ENCODE data around the gene EXOSC7. TPM values are rescaled to one million over a fixed set of nuclear protein-coding genes. Genes with fewer than 3 reads are reported as not detected.

The EXOSC7 gene
- total and polyA plus RNA-seq, 10 of the 15 experiments (the other 5 are each of a cell fraction or from before 2014, with no cell fraction given): 58.0 to 193 (median 82.9) TPM

- no TSS peak for BruUV-seq (replicated peaks)
- no peaks in the 10 kb centered on the region for H3K9me3 ChIP-seq (replicated peaks; ENCODE audit: control insufficient read depth, insufficient read depth, low read length)
- peaks cover 25% of the 10 kb centered on the region for H3K4me1 ChIP-seq (ENCODE audit: control insufficient read depth, insufficient read depth, low read length)
- ATAC-seq (peak; percentile 21), DNase-seq (ENCODE audit: low read depth, low spot score) (no peak), FAIRE-seq (no peak)
- no peak overlapping the region for H2AFZ ChIP-seq (ENCODE audit: control insufficient read depth, low read depth, low read length)
- H3K79me2 ChIP-seq (ENCODE audit: control insufficient read depth, insufficient read depth, low read length): peaks cover 73% of the 10 kb centered on the region
- intact Hi-C loops (cut with micrococcal nuclease; ENCODE audit: unreplicated experiment) (no loop called here), in situ Hi-C loops (cut with MboI) (no loop called here)
- POLR2A ChIA-PET: interaction anchor here (1.2 to 5.5 kb wide), 4 partner anchors 12 to 221 kb away, joined by 3 to 62 read pairs (median 6); partner anchors contain the start of genes KIAA1143 and KIF15
- H3K4me3 ChIP-seq: no peak overlapping the region
- peak overlapping the region; percentile 63 for H3K27ac ChIP-seq (ENCODE audit: control insufficient read depth, insufficient read depth)
- H4K20me1 ChIP-seq (ENCODE audit: control insufficient read depth, insufficient read depth): no peaks in the 10 kb centered on the region
- 71% methylated on average over 3 of the region's 3 CpGs for WGBS (ENCODE audit: insufficient coverage, insufficient replicate concordance, low lambda C conversion rate, missing lambda C conversion rate)
- RAD21 ChIA-PET (ENCODE audit: unreplicated experiment): interaction anchor here (1.1 to 4.0 kb wide), 7 partner anchors 9 to 140 kb away, joined by 3 to 39 read pairs (median 5); no protein-coding TSS in a partner anchor
- H3K27me3 ChIP-seq (replicated peaks in 1 of 2; ENCODE audit: control insufficient read depth in 2 of 2, insufficient read depth in 2 of 2, low read length in 1 of 2): no peaks in the 10 kb centered on the region
- no peak overlapping the region for H3K9ac ChIP-seq (ENCODE audit: control insufficient read depth, insufficient read depth, low read length)
- SMC1A ChIA-PET (ENCODE audit: uncharacterized antibody, unreplicated experiment): interaction anchor here (1.4 to 8.7 kb wide), 5 partner anchors 8 to 21 kb away, joined by 3 to 97 read pairs (median 5); partner anchors contain the start of genes EXOSC7 and ZDHHC3
- CTCF ChIA-PET: interaction anchor here (0.8 to 3.7 kb wide), 4 partner anchors 12 to 674 kb away, joined by 3 to 53 read pairs (median 4); no protein-coding TSS in a partner anchor
- H3K4me2 ChIP-seq (ENCODE audit: control insufficient read depth, insufficient read depth): peak overlapping the region; percentile 28
- peaks cover 0 to 8% of the 10 kb centered on the region in 2 experiments; a peak in 1 of 4 replicates for H3K36me3 ChIP-seq (ENCODE audit: control insufficient read depth in 2 of 2, insufficient read depth in 2 of 2, low read length in 1 of 2)
- no peak for TF ChIP-seq ZBTB40 (IDR thresholded peaks at IDR 0.05; ENCODE audit: borderline replicate concordance)
- TF ChIP-seq MXI1 (IDR thresholded peaks at IDR 0.05; ENCODE audit: low read depth, low read length): no peak
- peak; percentile 76 for TF ChIP-seq MTA2 (IDR thresholded peaks at IDR 0.05; ENCODE audit: low read depth)
- no peak for TF ChIP-seq ZSCAN29 (IDR thresholded peaks at IDR 0.05)
- no peak for TF ChIP-seq ZNF274 (IDR thresholded peaks at IDR 0.05; ENCODE audit: insufficient read depth, insufficient read length)
- no peak for TF ChIP-seq HSF1 (IDR thresholded peaks at IDR 0.05; ENCODE audit: low read depth, low read length)
- no peak for TF ChIP-seq RUNX3 (IDR thresholded peaks at IDR 0.05; ENCODE audit: low read length)
- TF ChIP-seq E4F1 (IDR thresholded peaks at IDR 0.05; ENCODE audit: borderline replicate concordance, partially characterized antibody): no peak
- no peak for TF ChIP-seq NR2C2 (IDR thresholded peaks at IDR 0.05; ENCODE audit: borderline replicate concordance, control insufficient read depth, insufficient read length, low read depth)
- TF ChIP-seq IKZF1 (conservative IDR thresholded peaks at IDR 0.05): peak; percentile 72
- TF ChIP-seq, protein P1, sequence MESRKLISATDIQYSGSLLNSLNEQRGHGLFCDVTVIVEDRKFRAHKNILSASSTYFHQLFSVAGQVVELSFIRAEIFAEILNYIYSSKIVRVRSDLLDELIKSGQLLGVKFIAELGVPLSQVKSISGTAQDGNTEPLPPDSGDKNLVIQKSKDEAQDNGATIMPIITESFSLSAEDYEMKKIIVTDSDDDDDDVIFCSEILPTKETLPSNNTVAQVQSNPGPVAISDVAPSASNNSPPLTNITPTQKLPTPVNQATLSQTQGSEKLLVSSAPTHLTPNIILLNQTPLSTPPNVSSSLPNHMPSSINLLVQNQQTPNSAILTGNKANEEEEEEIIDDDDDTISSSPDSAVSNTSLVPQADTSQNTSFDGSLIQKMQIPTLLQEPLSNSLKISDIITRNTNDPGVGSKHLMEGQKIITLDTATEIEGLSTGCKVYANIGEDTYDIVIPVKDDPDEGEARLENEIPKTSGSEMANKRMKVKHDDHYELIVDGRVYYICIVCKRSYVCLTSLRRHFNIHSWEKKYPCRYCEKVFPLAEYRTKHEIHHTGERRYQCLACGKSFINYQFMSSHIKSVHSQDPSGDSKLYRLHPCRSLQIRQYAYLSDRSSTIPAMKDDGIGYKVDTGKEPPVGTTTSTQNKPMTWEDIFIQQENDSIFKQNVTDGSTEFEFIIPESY (IDR thresholded peaks at IDR 0.05): no peak
- TF ChIP-seq DPF2 (IDR thresholded peaks at IDR 0.05): 0 out of 2 replicates have a peak, but pooled peaks have one; percentile 21
- 0 out of 4 replicates have a peak, but pooled peaks of 1 of the 2 experiments have one; percentile 15 for TF ChIP-seq EP300 (IDR thresholded peaks at IDR 0.05; ENCODE audit: borderline replicate concordance in 1 of 2, control insufficient read depth in 1 of 2, low read depth in 2 of 2, low read length in 2 of 2)
Observed at GRCh38 chr3:44982817-44983216, 6.8 kb downstream of the EXOSC7 start.

All from GM12878 (cell line).